Measurements from ENCODE around the gene DGKI. TPM values are rescaled to one million over a fixed set of nuclear protein-coding genes. Genes with fewer than 3 reads are reported as not detected.

The DGKI gene
- total RNA-seq, 1 experiment from 2014 or later = not detected

- no peak overlapping the region for H3K27ac ChIP-seq (ENCODE audit: low read length)
- H3K9me3 ChIP-seq (ENCODE audit: low read length) = no peaks in the 10 kb centered on the region
- no peak for DNase-seq
- H3K9ac ChIP-seq (ENCODE audit: low read length) = no peak overlapping the region
- H3K79me2 ChIP-seq (ENCODE audit: low read length) = no peaks in the 10 kb centered on the region
- no peaks in the 10 kb centered on the region for H3K36me3 ChIP-seq (ENCODE audit: insufficient read depth, low read length)
- H3K4me3 ChIP-seq (ENCODE audit: low read length) = no peak overlapping the region
- H3K9me2 ChIP-seq (replicated peaks; ENCODE audit: insufficient read depth, low read length) = no peaks in the 10 kb centered on the region
- H3K4me1 ChIP-seq (ENCODE audit: low read length) = no peaks in the 10 kb centered on the region
- H3K27me3 ChIP-seq (ENCODE audit: low read length) = 0 out of 2 replicates have a peak, but pooled peaks cover 3% of the 10 kb centered on the region
- no peak overlapping the region for H3K4me2 ChIP-seq (ENCODE audit: low read depth, low read length, poor library complexity, severe bottlenecking)
- no peaks in the 10 kb centered on the region for H4K20me1 ChIP-seq (ENCODE audit: insufficient read depth, low read depth, low read length)
- H2AFZ ChIP-seq (ENCODE audit: low read length) = no peak overlapping the region
Observed at GRCh38 chr7:137690635-137691034, 156.1 kb downstream of the DGKI start.

GRCh38 chr7:137689761-137690160, 157.0 kb downstream of the DGKI start:
- Histone ChIP-seq H3K4me1 (ENCODE audit: low read length) (no peaks in the 10 kb centered on the region), H3K4me2 (ENCODE audit: low read depth, low read length, poor library complexity, severe bottlenecking) (no peak overlapping the region), H3K9ac (ENCODE audit: low read length) (no peak overlapping the region), H3K9me3 (ENCODE audit: low read length) (no peaks in the 10 kb centered on the region), H4K20me1 (ENCODE audit: insufficient read depth, low read depth, low read length) (no peaks in the 10 kb centered on the region), H3K9me2 (replicated peaks; ENCODE audit: insufficient read depth, low read length) (no peaks in the 10 kb centered on the region), H3K27ac (ENCODE audit: low read length) (no peak overlapping the region), H3K79me2 (ENCODE audit: low read length) (no peaks in the 10 kb centered on the region), H3K27me3 (ENCODE audit: low read length) (0 out of 2 replicates have a peak, but pooled peaks cover 3% of the 10 kb centered on the region), H3K4me3 (ENCODE audit: low read length) (no peak overlapping the region), H3K36me3 (ENCODE audit: insufficient read depth, low read length) (no peaks in the 10 kb centered on the region), H2AFZ (ENCODE audit: low read length) (no peak overlapping the region)
- no peak for DNase-seq

GRCh38 chr7:137687556-137688265, 159.1 kb downstream of the DGKI start:
- Histone ChIP-seq H3K9ac (ENCODE audit: low read length) (no peak overlapping the region), H3K4me2 (ENCODE audit: low read depth, low read length, poor library complexity, severe bottlenecking) (no peak overlapping the region), H3K36me3 (ENCODE audit: insufficient read depth, low read length) (no peaks in the 10 kb centered on the region), H3K4me1 (ENCODE audit: low read length) (no peaks in the 10 kb centered on the region), H3K27me3 (ENCODE audit: low read length) (0 out of 2 replicates have a peak, but pooled peaks cover 3% of the 10 kb centered on the region), H3K27ac (ENCODE audit: low read length) (no peak overlapping the region), H2AFZ (ENCODE audit: low read length) (no peak overlapping the region), H3K9me3 (ENCODE audit: low read length) (no peaks in the 10 kb centered on the region), H3K4me3 (ENCODE audit: low read length) (no peak overlapping the region), H3K9me2 (replicated peaks; ENCODE audit: insufficient read depth, low read length) (no peaks in the 10 kb centered on the region), H3K79me2 (ENCODE audit: low read length) (no peaks in the 10 kb centered on the region), H4K20me1 (ENCODE audit: insufficient read depth, low read depth, low read length) (no peaks in the 10 kb centered on the region)
- no peak for DNase-seq

GRCh38 chr7:137685433-137686164, 161.2 kb downstream of the DGKI start:
- Histone ChIP-seq H3K27ac (ENCODE audit: low read length) (no peak overlapping the region), H3K9ac (ENCODE audit: low read length) (no peak overlapping the region), H4K20me1 (ENCODE audit: insufficient read depth, low read depth, low read length) (no peaks in the 10 kb centered on the region), H3K9me2 (replicated peaks; ENCODE audit: insufficient read depth, low read length) (no peaks in the 10 kb centered on the region), H3K36me3 (ENCODE audit: insufficient read depth, low read length) (no peaks in the 10 kb centered on the region), H3K4me2 (ENCODE audit: low read depth, low read length, poor library complexity, severe bottlenecking) (no peak overlapping the region), H3K9me3 (ENCODE audit: low read length) (no peaks in the 10 kb centered on the region), H3K27me3 (ENCODE audit: low read length) (0 out of 2 replicates have a peak, but pooled peaks cover 3% of the 10 kb centered on the region), H2AFZ (ENCODE audit: low read length) (no peak overlapping the region), H3K79me2 (ENCODE audit: low read length) (no peaks in the 10 kb centered on the region), H3K4me3 (ENCODE audit: low read length) (no peak overlapping the region), H3K4me1 (ENCODE audit: low read length) (no peaks in the 10 kb centered on the region)
- DNase-seq = no peak

- no peaks in the 10 kb centered on the region for H3K9me2 ChIP-seq (replicated peaks; ENCODE audit: insufficient read depth, low read length)
- H3K27ac ChIP-seq (ENCODE audit: low read length) = no peak overlapping the region
- H3K9me3 ChIP-seq (ENCODE audit: low read length) = no peaks in the 10 kb centered on the region
Observed at GRCh38 chr7:137684776-137685175, 162.0 kb downstream of the DGKI start.

GRCh38 chr7:137684316-137684715, 162.5 kb downstream of the DGKI start:
- Histone ChIP-seq H3K9ac (ENCODE audit: low read length) (no peak overlapping the region), H3K9me2 (replicated peaks; ENCODE audit: insufficient read depth, low read length) (no peaks in the 10 kb centered on the region), H3K4me3 (ENCODE audit: low read length) (no peak overlapping the region), H3K4me2 (ENCODE audit: low read depth, low read length, poor library complexity, severe bottlenecking) (no peak overlapping the region), H2AFZ (ENCODE audit: low read length) (no peak overlapping the region), H3K9me3 (ENCODE audit: low read length) (no peaks in the 10 kb centered on the region), H3K79me2 (ENCODE audit: low read length) (no peaks in the 10 kb centered on the region), H3K27me3 (ENCODE audit: low read length) (0 out of 2 replicates have a peak, but pooled peaks cover 3% of the 10 kb centered on the region), H3K27ac (ENCODE audit: low read length) (no peak overlapping the region), H4K20me1 (ENCODE audit: insufficient read depth, low read depth, low read length) (no peaks in the 10 kb centered on the region), H3K36me3 (ENCODE audit: insufficient read depth, low read length) (no peaks in the 10 kb centered on the region), H3K4me1 (ENCODE audit: low read length) (no peaks in the 10 kb centered on the region)
- no peak for DNase-seq

More at GRCh38 chr7:137684776-137685175, 162.0 kb downstream of the DGKI start:
- H3K4me1 ChIP-seq (ENCODE audit: low read length) = no peaks in the 10 kb centered on the region
- no peak overlapping the region for H3K9ac ChIP-seq (ENCODE audit: low read length)
- no peak overlapping the region for H3K4me3 ChIP-seq (ENCODE audit: low read length)
- H3K27me3 ChIP-seq (ENCODE audit: low read length) = 0 out of 2 replicates have a peak, but pooled peaks cover 3% of the 10 kb centered on the region
- no peaks in the 10 kb centered on the region for H4K20me1 ChIP-seq (ENCODE audit: insufficient read depth, low read depth, low read length)
- no peak overlapping the region for H2AFZ ChIP-seq (ENCODE audit: low read length)
- no peak for DNase-seq
- no peak overlapping the region for H3K4me2 ChIP-seq (ENCODE audit: low read depth, low read length, poor library complexity, severe bottlenecking)
- no peaks in the 10 kb centered on the region for H3K79me2 ChIP-seq (ENCODE audit: low read length)
- H3K36me3 ChIP-seq (ENCODE audit: insufficient read depth, low read length) = no peaks in the 10 kb centered on the region

- no peak overlapping the region for H3K4me3 ChIP-seq (ENCODE audit: low read length)
- H3K36me3 ChIP-seq (ENCODE audit: insufficient read depth, low read length) = no peaks in the 10 kb centered on the region
- H3K27ac ChIP-seq (ENCODE audit: low read length) = no peak overlapping the region
- H3K27me3 ChIP-seq (ENCODE audit: low read length) = no peaks in the 10 kb centered on the region
- H3K9me2 ChIP-seq (replicated peaks; ENCODE audit: insufficient read depth, low read length) = no peaks in the 10 kb centered on the region
- H4K20me1 ChIP-seq (ENCODE audit: insufficient read depth, low read depth, low read length) = no peaks in the 10 kb centered on the region
- H3K4me2 ChIP-seq (ENCODE audit: low read depth, low read length, poor library complexity, severe bottlenecking) = no peak overlapping the region
- no peak overlapping the region for H2AFZ ChIP-seq (ENCODE audit: low read length)
- no peak overlapping the region for H3K9ac ChIP-seq (ENCODE audit: low read length)
- H3K4me1 ChIP-seq (ENCODE audit: low read length) = no peaks in the 10 kb centered on the region
- DNase-seq = no peak
- no peaks in the 10 kb centered on the region for H3K9me3 ChIP-seq (ENCODE audit: low read length)
- H3K79me2 ChIP-seq (ENCODE audit: low read length) = no peaks in the 10 kb centered on the region
Observed at GRCh38 chr7:137682596-137682995, 164.2 kb downstream of the DGKI start.

All from Karpas-422 (cell line).